OCI-LY7 (cell line): ENCODE results near the gene VRK3. TPM values are rescaled to one million over a fixed set of nuclear protein-coding genes. Genes with fewer than 3 reads are reported as not detected.

Source experiments
- BruUV-seq: library from RNA; stranded (reverse); fragments of 400-500 nt; replicated peaks from 2 replicates; lab custom pipeline; 2021; lab: Mats Ljungman, UMichigan
- CTCF ChIA-PET: fragments of 300-600 bp; sonication (Branson Sonifier 250); formaldehyde crosslinking; loops from one replicate; lab custom pipeline; 2022; ENCODE audit warnings: antibody characterized with exemption; ENCODE audit not compliant: unreplicated experiment; lab: Charles Lee
- POLR2A ChIA-PET: fragments of 300-600 bp; sonication (Branson Sonifier 250); formaldehyde crosslinking; loops from one replicate; lab custom pipeline; 2022; ENCODE audit warnings: antibody characterized with exemption; lab: Charles Lee
- DNase-seq: peaks from one replicate; pipeline ENCODE4 v3.0.0-alpha.2; 2015; ENCODE audit warnings: low spot score
- H2AFZ ChIP-seq: fragments of 200-600 bp; sonication (generic), shearing (Covaris generic); 2 replicates; pipeline ENCODE4 v1.6.1; 2014; ENCODE audit warnings: mild to moderate bottlenecking, antibody characterized with exemption, low read length, moderate library complexity
- H3K27ac ChIP-seq: fragments of 200-600 bp; sonication (generic); 2 replicates; pipeline ENCODE4 v1.5.1; 2014; ENCODE audit warnings: mixed run types, low read depth, mild to moderate bottlenecking, moderate library complexity, low read length, inconsistent platforms; ENCODE audit not compliant: poor library complexity, severe bottlenecking
- H3K36me3 ChIP-seq: fragments of 200-600 bp; sonication (generic); 2 replicates; pipeline ENCODE4 v1.6.1; 2014; ENCODE audit warnings: mild to moderate bottlenecking, antibody characterized with exemption, low read length, moderate library complexity, mixed read lengths; ENCODE audit not compliant: insufficient read depth
- H3K4me1 ChIP-seq: fragments of 200-600 bp; sonication (generic); 2 replicates; pipeline ENCODE4 v1.5.1; 2014; ENCODE audit warnings: mild to moderate bottlenecking, low read length; ENCODE audit not compliant: insufficient read depth, poor library complexity, severe bottlenecking
- H3K4me2 ChIP-seq: fragments of 200-600 bp; sonication (generic); 2 replicates; pipeline ENCODE4 v1.6.1; 2014; ENCODE audit warnings: mild to moderate bottlenecking, low read length
- H3K4me3 ChIP-seq: fragments of 200-600 bp; sonication (generic); 2 replicates; pipeline ENCODE4 v1.5.1; 2014; ENCODE audit warnings: mild to moderate bottlenecking, low read depth, low read length; ENCODE audit not compliant: poor library complexity, severe bottlenecking
- H3K79me2 ChIP-seq: fragments of 200-600 bp; sonication (generic); 2 replicates; pipeline ENCODE4 v1.6.1; 2016; ENCODE audit warnings: low read depth, mild to moderate bottlenecking, low read length, moderate library complexity, mixed read lengths; ENCODE audit not compliant: insufficient read depth
- H3K9me2 ChIP-seq: fragments of 200-600 bp; sonication (generic); 2 replicates; pipeline ENCODE4 v1.6.1; 2016; ENCODE audit warnings: mild to moderate bottlenecking, low read length, mixed read lengths; ENCODE audit not compliant: insufficient read depth
- H3K9me3 ChIP-seq: fragments of 200-600 bp; sonication (generic); 2 replicates; pipeline ENCODE4 v1.6.1; 2014; ENCODE audit warnings: mild to moderate bottlenecking, mixed run types, low read length, mixed read lengths
- H4K20me1 ChIP-seq: fragments of 200-600 bp; sonication (generic); 2 replicates; pipeline ENCODE4 v1.6.1; 2014; ENCODE audit warnings: mild to moderate bottlenecking, antibody characterized with exemption, low read length, moderate library complexity, mixed read lengths; ENCODE audit not compliant: insufficient read depth
- CTCF ChIP-seq: fragments of 200-600 bp; sonication (generic); conservative IDR thresholded peaks from 2 replicates; pipeline ENCODE4 v1.5.1; 2014; ENCODE audit warnings: mild to moderate bottlenecking, antibody characterized with exemption, low read length, moderate library complexity, mixed read lengths
- EZH2phosphoT487 ChIP-seq: fragments of 200-600 bp; sonication (generic); IDR thresholded peaks from 2 replicates; pipeline ENCODE4 v1.6.1; 2018; ENCODE audit warnings: low read depth, borderline replicate concordance, mild to moderate bottlenecking, mixed run types, antibody characterized with exemption, low read length, moderate library complexity, mixed read lengths
- intact Hi-C: fragments of 100-400 bp; cut with micrococcal nuclease; formaldehyde crosslinking; loops from one replicate; pipeline ENCODE4 v1.10.0; 2022; ENCODE audit not compliant: unreplicated experiment
- total RNA-seq, 2 experiments: library from RNA; depleted of rRNA in 1 of 2; stranded (reverse); fragments of >200 nt in 1 of 2; shearing (Covaris generic) in 1 of 2; gene quantifications; 2 replicates each; pipeline ENCODE4 v1.2.3, GENCODE V29; 2014 to 2022

The VRK3 gene
- total RNA-seq, 2 experiments from 2014 or later, result 39.9 to 47.3 TPM

GRCh38 chr19:50065938-50066337 is 40.8 kb upstream of the VRK3 start:
- no peak for TF ChIP-seq EZH2phosphoT487
- no peak for TF ChIP-seq CTCF
- Histone ChIP-seq H4K20me1 (no peaks in the 10 kb centered on the region), H3K79me2 (no peaks in the 10 kb centered on the region), H2AFZ (no peak overlapping the region), H3K27ac (no peak overlapping the region), H3K4me2 (no peak overlapping the region), H3K9me2 (no peaks in the 10 kb centered on the region), H3K4me1 (no peaks in the 10 kb centered on the region), H3K36me3 (no peaks in the 10 kb centered on the region), H3K9me3 (no peaks in the 10 kb centered on the region), H3K4me3 (no peak overlapping the region)
- ChIA-PET CTCF (no interaction called here), POLR2A (no interaction called here)
- DNase-seq, result no peak
- BruUV-seq, result no TSS peak
- intact Hi-C loops, result no loop called here

GRCh38 chr19:50061650-50062049 is 36.5 kb upstream of the VRK3 start:
- ChIA-PET CTCF (no interaction called here), POLR2A (no interaction called here)
- Histone ChIP-seq H2AFZ (no peak overlapping the region), H3K4me1 (no peaks in the 10 kb centered on the region), H4K20me1 (no peaks in the 10 kb centered on the region), H3K9me3 (no peaks in the 10 kb centered on the region), H3K4me3 (no peak overlapping the region), H3K4me2 (no peak overlapping the region), H3K36me3 (no peaks in the 10 kb centered on the region), H3K27ac (no peak overlapping the region), H3K9me2 (no peaks in the 10 kb centered on the region), H3K79me2 (no peaks in the 10 kb centered on the region)
- no peak for TF ChIP-seq CTCF
- TF ChIP-seq EZH2phosphoT487, result no peak
- intact Hi-C loops, result no loop called here
- no peak for DNase-seq
- BruUV-seq, result no TSS peak

GRCh38 chr19:50060107-50060506 is 34.9 kb upstream of the VRK3 start:
- Histone ChIP-seq H3K27ac (no peak overlapping the region), H2AFZ (no peak overlapping the region), H4K20me1 (no peaks in the 10 kb centered on the region), H3K36me3 (no peaks in the 10 kb centered on the region), H3K9me3 (no peaks in the 10 kb centered on the region), H3K9me2 (no peaks in the 10 kb centered on the region), H3K4me3 (no peak overlapping the region), H3K4me2 (no peak overlapping the region), H3K4me1 (no peaks in the 10 kb centered on the region), H3K79me2 (no peaks in the 10 kb centered on the region)
- intact Hi-C loops, result no loop called here
- ChIA-PET CTCF (no interaction called here), POLR2A (no interaction called here)
- TF ChIP-seq CTCF (no peak), EZH2phosphoT487 (no peak)
- no TSS peak for BruUV-seq
- no peak for DNase-seq
